ENCODE measurements around the gene B3GALT5. TPM values are rescaled to one million over a fixed set of nuclear protein-coding genes. Genes with fewer than 3 reads are reported as not detected.

B3GALT5 gene
- total RNA-seq, 1 experiment from 2014 or later, result 1.5 TPM

DNA sequence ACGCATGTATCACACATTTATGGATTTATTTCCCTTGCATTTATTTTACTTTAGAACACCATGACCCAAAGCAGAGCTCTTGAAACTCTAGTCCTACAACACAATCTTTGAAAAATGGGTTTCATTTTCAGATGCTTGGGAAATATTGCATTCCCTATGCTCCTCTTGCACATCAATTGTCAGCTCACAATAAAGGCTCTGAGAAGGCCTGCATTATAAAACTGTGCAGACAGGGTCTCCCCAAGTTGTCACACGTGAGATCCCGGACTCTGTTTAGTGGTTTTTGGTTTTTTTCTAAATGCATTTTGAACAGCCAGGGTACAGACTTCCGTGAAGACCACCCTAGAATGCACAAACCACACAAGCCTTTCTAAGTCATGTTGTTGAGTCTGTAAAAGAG is 9.9 kb upstream of the B3GALT5 start:
- intact Hi-C loops (cut with micrococcal nuclease), result no loop called here

DNA sequence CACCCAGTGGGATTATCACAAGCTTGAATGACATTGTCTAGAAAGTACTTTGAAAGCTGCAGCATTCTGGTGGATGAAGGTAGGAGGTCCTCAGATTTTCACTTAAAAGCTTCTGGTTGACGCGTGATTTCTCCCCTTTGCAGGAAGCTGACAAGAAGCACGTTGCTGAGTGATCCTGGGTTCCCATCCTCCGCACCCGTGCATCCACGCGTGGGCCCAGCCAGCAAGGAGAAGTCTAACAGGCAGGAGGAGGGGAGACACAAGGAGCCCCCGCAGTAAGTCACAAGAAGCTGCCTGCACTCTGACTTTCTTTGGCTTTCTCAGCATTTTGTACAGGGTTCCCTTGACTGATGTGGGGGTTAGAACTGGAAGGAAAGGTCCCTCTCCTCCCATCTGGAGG is 7.8 kb upstream of the B3GALT5 start:
- Histone ChIP-seq H3K9me2 (replicated peaks; ENCODE audit: low read length) (no peaks in the 10 kb centered on the region), H3K27ac (ENCODE audit: low read length) (no peak overlapping the region), H3K9me3 (ENCODE audit: low read length) (no peaks in the 10 kb centered on the region), H3K4me1 (ENCODE audit: insufficient read depth, low read length) (no peaks in the 10 kb centered on the region), H3K36me3 (ENCODE audit: low read depth, low read length) (no peaks in the 10 kb centered on the region), H3K9ac (ENCODE audit: low read length) (no peak overlapping the region), H3K4me3 (ENCODE audit: low read length) (no peak overlapping the region), H3K4me2 (ENCODE audit: low read length) (no peak overlapping the region), H3K79me2 (ENCODE audit: low read length) (no peaks in the 10 kb centered on the region), H3K27me3 (ENCODE audit: low read length) (no peaks in the 10 kb centered on the region), H3F3A (ENCODE audit: low read length, unreplicated experiment) (no peaks in the 10 kb centered on the region), H4K20me1 (ENCODE audit: low read length) (no peaks in the 10 kb centered on the region), H2AFZ (ENCODE audit: low read length) (no peak overlapping the region)
- intact Hi-C loops (cut with micrococcal nuclease), result no loop called here
- BruUV-seq (replicated peaks), result no TSS peak
- DNase-seq (no peak), ATAC-seq (no peak)
- ChIA-PET POLR2A (ENCODE audit: unreplicated experiment) (interaction anchor here (0.6 kb wide), 1 partner anchor 78 kb away, joined by 4 read pairs; no protein-coding TSS in a partner anchor), CTCF (no interaction called here)
- TF ChIP-seq EZH2 (IDR thresholded peaks at IDR 0.05; ENCODE audit: low read length, unreplicated experiment) (no peak), EZH2phosphoT487 (IDR thresholded peaks at IDR 0.05; ENCODE audit: borderline replicate concordance, low read length) (no peak)
- TF ChIP-seq, protein P1, sequence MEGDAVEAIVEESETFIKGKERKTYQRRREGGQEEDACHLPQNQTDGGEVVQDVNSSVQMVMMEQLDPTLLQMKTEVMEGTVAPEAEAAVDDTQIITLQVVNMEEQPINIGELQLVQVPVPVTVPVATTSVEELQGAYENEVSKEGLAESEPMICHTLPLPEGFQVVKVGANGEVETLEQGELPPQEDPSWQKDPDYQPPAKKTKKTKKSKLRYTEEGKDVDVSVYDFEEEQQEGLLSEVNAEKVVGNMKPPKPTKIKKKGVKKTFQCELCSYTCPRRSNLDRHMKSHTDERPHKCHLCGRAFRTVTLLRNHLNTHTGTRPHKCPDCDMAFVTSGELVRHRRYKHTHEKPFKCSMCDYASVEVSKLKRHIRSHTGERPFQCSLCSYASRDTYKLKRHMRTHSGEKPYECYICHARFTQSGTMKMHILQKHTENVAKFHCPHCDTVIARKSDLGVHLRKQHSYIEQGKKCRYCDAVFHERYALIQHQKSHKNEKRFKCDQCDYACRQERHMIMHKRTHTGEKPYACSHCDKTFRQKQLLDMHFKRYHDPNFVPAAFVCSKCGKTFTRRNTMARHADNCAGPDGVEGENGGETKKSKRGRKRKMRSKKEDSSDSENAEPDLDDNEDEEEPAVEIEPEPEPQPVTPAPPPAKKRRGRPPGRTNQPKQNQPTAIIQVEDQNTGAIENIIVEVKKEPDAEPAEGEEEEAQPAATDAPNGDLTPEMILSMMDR (conservative IDR thresholded peaks at IDR 0.05; ENCODE audit: low read depth, low read length), result no peak

More for the DNA sequence above, 9.9 kb upstream of the B3GALT5 start:
- H3F3A ChIP-seq (ENCODE audit: low read length, unreplicated experiment), result no peaks in the 10 kb centered on the region
- no peaks in the 10 kb centered on the region for H3K27me3 ChIP-seq (ENCODE audit: low read length)
- no peak overlapping the region for H3K27ac ChIP-seq (ENCODE audit: low read length)
- no peaks in the 10 kb centered on the region for H3K9me3 ChIP-seq (ENCODE audit: low read length)
- H3K4me2 ChIP-seq (ENCODE audit: low read length), result no peak overlapping the region
- H3K4me3 ChIP-seq (ENCODE audit: low read length), result no peak overlapping the region
- no peak for TF ChIP-seq EZH2 (IDR thresholded peaks at IDR 0.05; ENCODE audit: low read length, unreplicated experiment)
- TF ChIP-seq, protein P1 (conservative IDR thresholded peaks at IDR 0.05; ENCODE audit: low read depth, low read length), result no peak
- TF ChIP-seq EZH2phosphoT487 (IDR thresholded peaks at IDR 0.05; ENCODE audit: borderline replicate concordance, low read length), result no peak
- DNase-seq, result no peak
- H4K20me1 ChIP-seq (ENCODE audit: low read length), result no peaks in the 10 kb centered on the region
- ATAC-seq, result no peak
- POLR2A ChIA-PET (ENCODE audit: unreplicated experiment), result no interaction called here
- H3K36me3 ChIP-seq (ENCODE audit: low read depth, low read length), result no peaks in the 10 kb centered on the region
- BruUV-seq (replicated peaks), result no TSS peak
- no peak overlapping the region for H2AFZ ChIP-seq (ENCODE audit: low read length)
- no peaks in the 10 kb centered on the region for H3K9me2 ChIP-seq (replicated peaks; ENCODE audit: low read length)
- CTCF ChIA-PET, result no interaction called here
- H3K9ac ChIP-seq (ENCODE audit: low read length), result no peak overlapping the region
- H3K4me1 ChIP-seq (ENCODE audit: insufficient read depth, low read length), result no peaks in the 10 kb centered on the region
- no peaks in the 10 kb centered on the region for H3K79me2 ChIP-seq (ENCODE audit: low read length)

DNA sequence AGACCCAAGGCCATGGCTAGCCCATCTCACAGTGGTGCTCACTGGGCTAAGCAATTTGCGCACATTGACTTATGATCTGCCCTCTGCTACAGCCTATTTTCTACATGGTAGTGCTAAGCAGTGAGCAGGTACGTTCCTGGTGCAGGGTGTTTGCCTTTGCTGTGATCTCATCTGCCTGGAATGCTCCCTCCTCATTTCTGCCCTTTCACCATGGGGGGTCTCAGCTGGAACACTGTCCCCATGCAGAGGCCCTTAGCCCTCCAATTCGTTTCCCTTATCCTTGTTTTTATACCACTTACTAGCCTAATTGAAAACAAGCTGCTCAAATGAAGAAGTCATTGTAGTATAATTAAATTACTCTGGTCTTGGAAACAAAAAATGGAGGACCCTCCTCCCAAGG is 2.0 kb upstream of the B3GALT5 start:
- Histone ChIP-seq H2AFZ (ENCODE audit: low read length) (no peak overlapping the region), H3K36me3 (ENCODE audit: low read depth, low read length) (no peaks in the 10 kb centered on the region), H3K9me3 (ENCODE audit: low read length) (no peaks in the 10 kb centered on the region), H3K4me1 (ENCODE audit: insufficient read depth, low read length) (peaks cover 20% of the 10 kb centered on the region), H3K4me2 (ENCODE audit: low read length) (no peak overlapping the region), H4K20me1 (ENCODE audit: low read length) (no peaks in the 10 kb centered on the region), H3K79me2 (ENCODE audit: low read length) (no peaks in the 10 kb centered on the region), H3K27ac (ENCODE audit: low read length) (no peak overlapping the region), H3K9ac (ENCODE audit: low read length) (no peak overlapping the region), H3K4me3 (ENCODE audit: low read length) (no peak overlapping the region), H3F3A (ENCODE audit: low read length, unreplicated experiment) (no peaks in the 10 kb centered on the region), H3K9me2 (replicated peaks; ENCODE audit: low read length) (no peaks in the 10 kb centered on the region), H3K27me3 (ENCODE audit: low read length) (0 out of 2 replicates have a peak, but pooled peaks cover 3% of the 10 kb centered on the region)
- no TSS peak for BruUV-seq (replicated peaks)
- DNase-seq, result peak; percentile 27
- TF ChIP-seq EZH2 (IDR thresholded peaks at IDR 0.05; ENCODE audit: low read length, unreplicated experiment) (no peak), EZH2phosphoT487 (IDR thresholded peaks at IDR 0.05; ENCODE audit: borderline replicate concordance, low read length) (no peak)
- TF ChIP-seq, protein P1 (conservative IDR thresholded peaks at IDR 0.05; ENCODE audit: low read depth, low read length), result no peak
- ChIA-PET POLR2A (ENCODE audit: unreplicated experiment) (no interaction called here), CTCF (no interaction called here)
- intact Hi-C loops (cut with micrococcal nuclease), result loop anchor here (10.0 kb wide), 1 partner anchor 66 kb away; no protein-coding TSS in a partner anchor
- ATAC-seq, result 0 out of 2 replicates have a peak, but pooled peaks have one; percentile 12

All from PC-3 (cell line).